Glomerular endothelial cell (primary cell): ENCODE data around the gene KCNAB1. TPM values are rescaled to one million over a fixed set of nuclear protein-coding genes. Genes with fewer than 3 reads are reported as not detected.
"Not testable (repeated sequence)": the region's sequence is repeated elsewhere in the genome, so short reads cannot be mapped to it uniquely, and the experiment has no call there.

Source experiments
- DNase-seq: peaks from one replicate; pipeline ENCODE4 v3.0.0-alpha.2; 2011; ENCODE audit warnings: low read depth, low spot score; ENCODE audit errors: extremely low read depth
- total RNA-seq: library from RNA; depleted of rRNA; stranded (reverse); fragments of >200 nt; gene quantifications from 2 replicates; pipeline ENCODE4 v1.2.3, GENCODE V29; 2015

The KCNAB1 gene
- total RNA-seq: 0.70 and 3.4 TPM in 2 replicates

- no peak for DNase-seq
Measured at GRCh38 chr3:156120528-156121251, at the start of gene KCNAB1. Gene KCNAB1, plus strand, starts transcription at chr3:156120578.

GRCh38 chr3:156071031-156071430 is 49.3 kb upstream of the KCNAB1 start:
- no peak for DNase-seq

DNA sequence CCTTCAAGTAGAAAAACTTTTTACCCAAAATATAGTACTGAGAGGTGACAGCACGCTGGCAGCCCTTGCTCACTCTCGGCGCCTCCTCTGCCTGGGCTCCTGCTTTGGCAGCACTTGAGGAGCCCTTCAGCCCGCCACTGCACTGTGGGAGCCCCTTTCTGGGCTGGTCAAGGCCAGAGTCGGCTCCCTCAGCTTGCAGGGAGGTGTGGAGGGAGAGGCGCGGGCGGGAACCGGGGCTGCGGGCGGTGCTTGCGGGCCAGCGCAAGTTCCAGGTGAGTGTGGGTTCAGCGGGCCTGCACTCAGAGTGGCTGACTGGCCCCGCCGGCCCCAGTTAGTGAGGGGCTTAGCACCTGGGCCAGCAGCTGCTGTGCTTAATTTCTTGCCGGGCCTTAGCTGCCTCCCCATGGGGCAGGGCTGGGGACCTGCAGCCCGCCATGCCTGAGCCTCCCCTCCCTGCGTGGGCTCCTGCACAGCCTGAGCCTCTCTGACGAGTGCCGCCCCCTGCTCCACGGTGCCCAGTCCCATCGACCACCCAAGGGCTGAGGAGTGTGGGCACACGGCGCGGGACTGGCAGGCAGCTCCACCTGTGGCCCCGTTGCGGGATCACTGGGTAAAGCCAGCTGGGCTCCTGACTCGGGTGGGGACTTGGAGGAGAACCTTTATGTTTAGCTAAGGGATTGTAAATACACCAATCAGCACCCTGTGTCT is 47.3 kb upstream of the KCNAB1 start:
- DNase-seq: not testable (repeated sequence)

GRCh38 chr3:156090126-156090525 is 30.3 kb upstream of the KCNAB1 start:
- no peak for DNase-seq

GRCh38 chr3:156093964-156094363 is 26.4 kb upstream of the KCNAB1 start:
- DNase-seq: no peak

GRCh38 chr3:156094391-156094790 is 26.0 kb upstream of the KCNAB1 start:
- no peak for DNase-seq

GRCh38 chr3:156095652-156096051 is 24.7 kb upstream of the KCNAB1 start:
- not testable (repeated sequence) for DNase-seq

DNA sequence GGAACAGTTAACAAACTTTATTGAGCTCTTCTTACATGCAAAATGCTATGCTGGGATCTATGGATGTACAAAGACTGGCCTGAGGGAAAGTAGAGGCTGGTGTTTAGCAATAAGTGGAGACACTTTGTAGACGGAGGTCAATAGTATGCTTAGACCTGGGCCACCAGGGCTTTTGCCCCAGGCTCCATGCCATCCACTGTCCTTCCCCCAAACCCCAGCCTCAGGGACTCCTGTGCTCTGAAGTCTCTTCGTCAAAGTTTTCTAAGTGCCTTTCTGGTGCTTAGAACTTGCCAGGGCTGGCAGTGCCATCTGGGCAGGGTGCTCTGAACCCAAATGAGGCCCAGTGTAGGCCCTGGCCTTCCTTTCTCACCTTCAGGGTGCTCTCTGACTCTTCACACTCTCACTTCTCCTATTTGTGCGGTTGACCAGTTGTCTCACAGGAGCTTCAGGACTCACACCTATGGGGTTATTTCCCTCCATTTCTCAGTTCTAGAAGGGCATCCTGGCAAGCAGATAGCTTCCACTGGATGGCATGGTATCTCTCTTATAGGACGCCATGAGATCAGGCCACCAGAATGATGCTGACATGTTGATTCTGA is 21.8 kb upstream of the KCNAB1 start:
- no peak for DNase-seq

DNA sequence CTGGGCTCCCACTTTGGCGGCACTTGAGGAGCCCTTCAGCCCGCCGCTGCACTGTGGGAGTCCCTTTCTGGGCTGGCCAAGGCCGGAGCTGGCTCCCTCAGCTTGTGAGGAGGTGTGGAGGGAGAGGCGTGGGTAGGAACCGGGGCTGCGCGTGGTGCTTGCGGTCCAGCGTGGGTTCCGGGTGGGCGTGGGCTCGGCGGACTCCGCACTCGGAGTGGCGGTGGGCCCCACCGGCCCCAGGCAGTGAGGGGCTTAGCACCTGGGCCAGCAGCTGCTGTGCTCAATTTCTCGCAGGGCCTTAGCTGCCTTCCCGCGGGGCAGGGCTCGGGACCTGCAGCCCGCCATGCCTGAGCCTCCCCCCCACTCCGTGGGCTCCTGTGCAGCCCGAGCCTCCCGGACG is 21.0 kb upstream of the KCNAB1 start:
- not testable (repeated sequence) for DNase-seq

- not testable (repeated sequence) for DNase-seq
Measured at GRCh38 chr3:156099984-156100383, 20.4 kb upstream of the KCNAB1 start.

GRCh38 chr3:156102267-156102931 is 18.0 kb upstream of the KCNAB1 start:
- no peak for DNase-seq

DNA sequence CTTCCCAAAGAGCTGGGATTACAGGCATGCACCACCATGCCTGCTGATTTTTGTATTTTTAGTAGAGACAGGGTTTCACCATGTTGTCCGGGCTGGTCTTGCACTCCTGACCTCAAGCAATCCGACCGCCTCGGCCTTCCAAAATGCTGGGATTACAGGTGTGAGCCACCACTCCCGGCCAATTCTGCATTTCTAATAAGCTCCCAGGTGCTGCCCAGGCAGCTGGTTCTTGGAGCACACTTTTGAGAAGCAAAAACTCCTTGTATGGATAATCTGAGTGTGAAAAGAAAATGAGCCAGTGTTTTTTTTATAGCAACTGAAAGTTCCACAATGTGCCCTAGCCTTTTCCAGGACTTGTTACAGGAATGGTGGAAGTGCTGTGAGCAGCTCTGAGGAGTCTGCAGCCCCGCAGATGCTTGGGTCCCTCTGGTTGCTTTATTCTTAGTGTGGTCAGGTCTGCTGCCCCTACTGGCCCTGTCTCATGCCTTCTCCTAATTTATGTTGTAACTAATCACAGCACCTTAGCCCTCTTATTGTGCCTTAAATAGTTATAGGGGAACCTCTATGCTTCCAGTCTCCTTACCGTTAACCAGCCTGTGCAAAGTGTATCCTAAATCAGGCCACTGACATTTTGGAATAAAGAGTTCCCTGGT is 13.5 kb upstream of the KCNAB1 start:
- no peak for DNase-seq

DNA sequence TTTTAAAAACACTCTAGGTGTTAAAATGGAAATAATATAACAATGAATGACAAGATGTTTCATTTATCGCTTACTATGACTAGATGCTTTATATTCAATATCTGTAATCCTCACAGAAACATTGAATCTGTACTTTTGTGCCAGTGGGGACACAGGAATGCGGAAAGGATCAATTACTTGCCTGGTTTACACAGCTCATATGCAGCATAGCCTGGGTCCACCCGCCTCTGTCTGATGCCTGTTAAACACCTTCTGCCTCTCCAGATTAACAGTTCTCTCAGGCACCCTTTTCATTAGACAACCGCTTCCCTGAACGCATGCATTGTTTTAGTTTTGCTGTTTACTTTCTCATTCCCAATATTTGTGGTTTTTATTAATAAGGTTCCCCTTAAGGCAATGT is 12.9 kb upstream of the KCNAB1 start:
- DNase-seq: no peak

GRCh38 chr3:156108616-156109015 is 11.8 kb upstream of the KCNAB1 start:
- DNase-seq: no peak

DNA sequence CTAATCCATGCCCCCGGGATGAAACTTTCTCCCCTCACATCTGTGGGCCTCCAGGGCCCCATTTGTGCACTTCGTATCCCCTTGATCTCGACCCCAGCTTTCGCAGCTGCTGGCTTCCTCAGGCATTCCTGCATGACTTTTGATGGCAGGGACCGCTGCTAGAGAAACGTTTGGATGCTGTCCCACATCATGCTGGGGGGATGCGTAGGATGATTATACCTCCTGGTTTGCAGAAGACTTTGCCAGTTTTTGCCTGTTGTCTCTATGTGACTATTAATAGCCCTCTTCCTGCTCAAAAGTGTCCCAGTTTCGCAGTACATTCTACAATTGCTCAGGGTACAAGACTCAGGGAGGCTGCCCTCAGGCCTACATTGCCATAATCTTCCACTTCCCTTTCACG is 10.4 kb upstream of the KCNAB1 start:
- no peak for DNase-seq

DNA sequence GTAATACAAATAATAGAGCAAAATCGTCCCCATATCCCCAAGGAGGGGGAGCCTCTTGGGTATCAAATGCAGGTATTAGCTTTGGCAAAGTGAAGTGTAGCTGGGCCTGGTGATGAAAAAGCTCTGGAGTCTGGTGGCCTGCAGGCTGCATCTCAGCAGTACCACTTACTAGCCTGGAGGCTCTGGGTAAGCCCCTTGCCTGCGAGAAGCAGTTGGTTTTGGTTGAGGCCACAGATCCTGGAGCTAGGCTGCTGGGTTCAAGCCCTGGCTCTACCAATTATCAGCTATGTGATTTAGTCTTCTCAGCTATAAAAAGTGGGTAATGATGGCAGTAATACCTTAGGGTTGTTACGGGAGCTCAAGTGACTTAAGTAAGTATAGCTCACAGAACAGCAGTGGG is 6.1 kb downstream of the KCNAB1 start:
- DNase-seq: no peak

GRCh38 chr3:156131241-156131640 is 10.9 kb downstream of the KCNAB1 start:
- DNase-seq: no peak

GRCh38 chr3:156131799-156132198 is 11.4 kb downstream of the KCNAB1 start:
- DNase-seq: no peak

- no peak for DNase-seq
Measured at GRCh38 chr3:156132313-156132712, 11.9 kb downstream of the KCNAB1 start.

DNA sequence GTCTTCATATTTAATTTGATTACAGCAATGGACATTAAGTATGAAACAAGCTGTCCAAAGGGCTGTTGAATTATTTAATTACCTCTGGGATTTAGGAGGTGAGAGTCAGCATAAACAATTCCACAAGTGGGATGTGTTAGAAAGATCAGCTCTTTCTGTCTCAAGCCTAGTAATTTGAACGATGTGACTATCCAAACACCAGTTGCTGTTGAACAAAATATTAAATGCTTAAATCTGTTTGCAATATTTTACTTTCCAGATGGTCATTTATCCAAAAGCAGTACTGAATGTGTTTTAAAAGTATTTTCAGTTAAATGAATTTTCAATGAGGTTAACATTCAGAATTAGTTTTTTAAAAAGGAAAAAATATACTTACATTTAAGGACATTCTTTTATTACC is 12.7 kb downstream of the KCNAB1 start:
- DNase-seq: no peak
